CD4-positive, alpha-beta T cell (primary cell): ENCODE measurements around the gene OR2F2. TPM values are rescaled to one million over a fixed set of nuclear protein-coding genes. Genes with fewer than 3 reads are reported as not detected.

ENCODE experiments used
- ATAC-seq: fragments of 200-7000 bp; cut with Tn5 transposase; one replicate; pipeline ENCODE4 v1.10.0; 2022; ENCODE audit warnings: mild to moderate bottlenecking; ENCODE audit not compliant: poor library complexity
- CTCF ChIA-PET: fragments of 350-600 bp; sonication (Branson Sonifier 250); formaldehyde crosslinking; loops from one replicate; lab custom pipeline; 2021; ENCODE audit warnings: antibody characterized with exemption, inconsistent platforms; lab: Charles Lee
- POLR2A ChIA-PET: fragments of 350-600 bp; sonication (Branson Sonifier 250); formaldehyde crosslinking; loops from one replicate; lab custom pipeline; 2021; ENCODE audit warnings: antibody characterized with exemption, inconsistent platforms; lab: Charles Lee
- DNase-seq, 14 experiments: peaks; one replicate each; pipeline ENCODE4 v3.0.0-alpha.2; 2013 to 2020; ENCODE audit warnings: mixed read lengths in 2 of 14
- H3K27ac ChIP-seq, 2 donors: one replicate each; pipeline versions ENCODE4 v1.5.1 to v1.7.0; 2013; ENCODE audit warnings: low read length in 2 of 2, low read depth in 1 of 2, mild to moderate bottlenecking in 1 of 2
- H3K27me3 ChIP-seq, 2 experiments: 1 replicate in 1 of 2; 2 replicates in 1 of 2; pipeline versions ENCODE4 v1.6.1 to v1.7.0; 2013; ENCODE audit warnings: low read length in 2 of 2, control low read depth in 1 of 2, mild to moderate bottlenecking in 1 of 2, moderate library complexity in 1 of 2; ENCODE audit not compliant: insufficient read depth in 2 of 2, control insufficient read depth in 1 of 2
- H3K36me3 ChIP-seq: one replicate; pipeline ENCODE4 v1.6.1; 2013; ENCODE audit warnings: low read length, control low read depth; ENCODE audit not compliant: insufficient read depth
- H3K4me1 ChIP-seq: one replicate; pipeline ENCODE4 v1.6.1; 2013; ENCODE audit warnings: low read length, control low read depth; ENCODE audit not compliant: insufficient read depth
- H3K4me3 ChIP-seq: one replicate; pipeline ENCODE4 v1.5.1; 2013; ENCODE audit warnings: mild to moderate bottlenecking, low read length, moderate library complexity
- H3K9me3 ChIP-seq, 2 experiments: 1 replicate in 1 of 2; 2 replicates in 1 of 2; pipeline versions ENCODE4 v1.6.1 to v1.7.0; 2013; ENCODE audit warnings: low read length in 2 of 2, mild to moderate bottlenecking in 2 of 2, control low read depth in 1 of 2, moderate library complexity in 1 of 2; ENCODE audit not compliant: control insufficient read depth in 1 of 2, insufficient read depth in 1 of 2
- H3K27ac Mint-ChIP-seq: one replicate; pipeline ENCODE4 v1.8.0; 2020; ENCODE audit warnings: mixed read lengths
- H3K27me3 Mint-ChIP-seq: one replicate; pipeline ENCODE4 v1.8.0; 2021; ENCODE audit warnings: mixed read lengths
- H3K36me3 Mint-ChIP-seq: one replicate; pipeline ENCODE4 v1.8.0; 2021; ENCODE audit warnings: low read depth, mixed read lengths
- H3K4me1 Mint-ChIP-seq: one replicate; pipeline ENCODE4 v1.8.0; 2021; ENCODE audit warnings: low read depth, mixed read lengths
- H3K4me3 Mint-ChIP-seq: one replicate; pipeline ENCODE4 v1.8.0; 2020; ENCODE audit warnings: mild to moderate bottlenecking, mixed read lengths
- H3K9me3 Mint-ChIP-seq: one replicate; pipeline ENCODE4 v1.8.0; 2020; ENCODE audit warnings: mixed read lengths
- intact Hi-C, 2 experiments: fragments of 100-400 bp; cut with DNase I in 1 of 2; cut with micrococcal nuclease in 1 of 2; formaldehyde crosslinking; loops; one replicate each; pipeline versions ENCODE4 v1.15.1 to v1.9.0; 2023 to 2025; cut with DNase I, micrococcal nuclease
- polyA plus RNA-seq, 2 donors: library from polyadenylated mRNA; unstranded; fragments of 120-200 nt; gene quantifications; one replicate each; pipeline ENCODE4 v1.2.1, GENCODE V29; 2013
- total RNA-seq, 174 experiments: library from RNA in 2 of 174; stranded (reverse) in 2 of 174; gene quantifications; one replicate each; pipeline ENCODE4 v1.2.3 and lab custom pipeline; 2021 to 2026
- TF ChIP-seq, protein P1 (sequence below): fragments of 200-600 bp; IDR thresholded peaks from one replicate; pipeline ENCODE4 v1.8.0; 2022; ENCODE audit warnings: antibody characterized with exemption, mild to moderate bottlenecking

OR2F2 gene, protein sequence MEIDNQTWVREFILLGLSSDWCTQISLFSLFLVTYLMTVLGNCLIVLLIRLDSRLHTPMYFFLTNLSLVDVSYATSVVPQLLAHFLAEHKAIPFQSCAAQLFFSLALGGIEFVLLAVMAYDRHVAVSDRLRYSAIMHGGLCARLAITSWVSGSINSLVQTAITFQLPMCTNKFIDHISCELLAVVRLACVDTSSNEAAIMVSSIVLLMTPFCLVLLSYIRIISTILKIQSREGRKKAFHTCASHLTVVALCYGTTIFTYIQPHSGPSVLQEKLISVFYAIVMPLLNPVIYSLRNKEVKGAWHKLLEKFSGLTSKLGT
- total RNA-seq = not detected
- not detected for polyA plus RNA-seq (2013, experiment 1 of 2)
- polyA plus RNA-seq (2013, experiment 2 of 2) = not detected
- total RNA-seq (lab: John Stamatoyannopoulos, UW) = 0 to 0.07 (median 0) reads per million in 172 experiments

DNA sequence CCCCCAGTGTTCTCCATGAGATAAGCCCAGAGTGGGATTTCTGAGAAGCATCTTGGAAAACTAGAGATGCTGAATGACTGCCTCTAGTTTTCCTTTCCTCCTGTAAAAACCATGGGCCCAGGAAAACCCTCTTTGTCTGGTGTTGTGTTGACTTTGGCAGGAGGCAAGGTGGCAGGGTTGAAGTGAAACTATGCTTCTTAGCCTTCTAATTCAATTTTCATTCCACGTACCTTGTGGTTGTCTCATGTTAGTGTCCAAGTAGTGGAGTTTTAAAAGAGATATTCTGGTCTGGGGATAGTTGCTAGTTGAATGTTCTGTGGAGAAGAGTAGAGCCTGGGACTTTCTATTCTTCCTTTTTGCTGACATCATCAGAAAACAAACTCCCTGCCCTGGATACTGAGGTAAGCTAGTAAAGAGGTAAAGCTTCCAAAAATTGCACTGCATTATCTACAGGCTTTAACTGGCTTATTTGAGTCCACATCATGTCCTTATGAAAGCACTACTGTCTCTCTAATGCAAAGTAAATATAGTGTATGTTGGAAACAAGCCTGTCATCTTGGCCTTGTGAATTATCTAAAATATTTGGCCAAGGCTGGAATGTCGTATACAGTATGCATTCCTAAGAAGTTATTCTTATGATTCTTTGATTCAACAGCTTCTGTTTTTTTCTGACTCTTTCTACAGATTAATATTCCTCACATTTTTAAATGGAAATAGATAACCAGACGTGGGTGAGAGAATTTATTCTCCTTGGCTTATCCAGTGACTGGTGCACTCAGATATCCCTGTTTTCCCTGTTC lies at the start of gene OR2F2:
TSS of gene OR2F2 (plus strand) at position 708 of the 800 bp plus-strand sequence. CDS start at position 708, 0 bp downstream.
- Histone ChIP-seq H3K27me3 (peaks cover 0 to 8% of the 10 kb centered on the region in 2 experiments), H3K9me3 (peaks cover 5 to 6% of the 10 kb centered on the region in 2 experiments), H3K4me1 (no peaks in the 10 kb centered on the region), H3K27ac (no peak within 1 kb of the TSS), H3K36me3 (no peaks in the 10 kb centered on the region), H3K4me3 (no peak within 1 kb of the TSS)
- ATAC-seq (no peak), DNase-seq (no peak)
- POLR2A ChIA-PET = no interaction called here
- Mint-ChIP-seq H3K36me3 (no peaks in the 10 kb centered on the region), H3K4me3 (no peak within 1 kb of the TSS), H3K27me3 (no peaks in the 10 kb centered on the region), H3K27ac (no peak within 1 kb of the TSS), H3K9me3 (no peaks in the 10 kb centered on the region), H3K4me1 (no peaks in the 10 kb centered on the region)
- CTCF ChIA-PET = no interaction called here
- TF ChIP-seq, protein P1, sequence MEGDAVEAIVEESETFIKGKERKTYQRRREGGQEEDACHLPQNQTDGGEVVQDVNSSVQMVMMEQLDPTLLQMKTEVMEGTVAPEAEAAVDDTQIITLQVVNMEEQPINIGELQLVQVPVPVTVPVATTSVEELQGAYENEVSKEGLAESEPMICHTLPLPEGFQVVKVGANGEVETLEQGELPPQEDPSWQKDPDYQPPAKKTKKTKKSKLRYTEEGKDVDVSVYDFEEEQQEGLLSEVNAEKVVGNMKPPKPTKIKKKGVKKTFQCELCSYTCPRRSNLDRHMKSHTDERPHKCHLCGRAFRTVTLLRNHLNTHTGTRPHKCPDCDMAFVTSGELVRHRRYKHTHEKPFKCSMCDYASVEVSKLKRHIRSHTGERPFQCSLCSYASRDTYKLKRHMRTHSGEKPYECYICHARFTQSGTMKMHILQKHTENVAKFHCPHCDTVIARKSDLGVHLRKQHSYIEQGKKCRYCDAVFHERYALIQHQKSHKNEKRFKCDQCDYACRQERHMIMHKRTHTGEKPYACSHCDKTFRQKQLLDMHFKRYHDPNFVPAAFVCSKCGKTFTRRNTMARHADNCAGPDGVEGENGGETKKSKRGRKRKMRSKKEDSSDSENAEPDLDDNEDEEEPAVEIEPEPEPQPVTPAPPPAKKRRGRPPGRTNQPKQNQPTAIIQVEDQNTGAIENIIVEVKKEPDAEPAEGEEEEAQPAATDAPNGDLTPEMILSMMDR = no peak
- intact Hi-C loops = no loop called here

DNA sequence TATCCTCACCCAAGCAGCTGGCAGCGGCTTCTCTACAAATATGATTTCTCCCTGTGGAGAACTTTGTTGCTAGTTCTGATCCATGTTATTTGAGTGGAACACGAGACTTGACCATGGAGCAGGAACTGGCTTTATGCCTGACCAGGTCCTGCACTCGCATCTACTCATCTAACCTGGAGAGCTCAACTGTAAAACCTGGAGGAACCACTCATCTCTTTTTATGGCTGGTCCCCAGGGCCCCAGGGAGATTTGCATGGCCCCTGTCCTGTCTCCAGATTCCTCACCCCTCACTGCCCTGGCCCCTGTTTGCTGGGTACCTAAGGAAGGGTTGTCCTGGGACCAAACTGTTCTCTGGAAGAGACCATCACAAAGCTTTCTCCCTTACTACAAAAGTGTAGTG lies 49.1 kb upstream of the OR2F2 start:
- H3K4me1 Mint-ChIP-seq = peaks cover 39% of the 10 kb centered on the region
- H3K36me3 Mint-ChIP-seq = peaks cover 27% of the 10 kb centered on the region
- intact Hi-C loops = no loop called here
- POLR2A ChIA-PET = interaction anchor here (2.7 kb wide), 1 partner anchor 15 kb away, joined by 11 read pairs; the partner anchor contains the start of gene TCAF1
- TF ChIP-seq, protein P1 = no peak
- H3K27me3 Mint-ChIP-seq = peaks cover 82% of the 10 kb centered on the region
- DNase-seq (no peak), ATAC-seq (no peak)
- Histone ChIP-seq H3K4me3 (no peak overlapping the region), H3K27me3 (peaks cover 35 to 40% of the 10 kb centered on the region in 2 experiments), H3K27ac (no peak overlapping the region), H3K36me3 (no peaks in the 10 kb centered on the region), H3K9me3 (peaks cover 0 to 16% of the 10 kb centered on the region in 2 experiments), H3K4me1 (peaks cover 17% of the 10 kb centered on the region)
- no peak overlapping the region for H3K27ac Mint-ChIP-seq
- CTCF ChIA-PET = interaction anchor here (1.2 kb wide), 1 partner anchor 16 kb away, joined by 4 read pairs; the partner anchor contains the start of gene TCAF1
- no peaks in the 10 kb centered on the region for H3K9me3 Mint-ChIP-seq
- H3K4me3 Mint-ChIP-seq = no peak overlapping the region

DNA sequence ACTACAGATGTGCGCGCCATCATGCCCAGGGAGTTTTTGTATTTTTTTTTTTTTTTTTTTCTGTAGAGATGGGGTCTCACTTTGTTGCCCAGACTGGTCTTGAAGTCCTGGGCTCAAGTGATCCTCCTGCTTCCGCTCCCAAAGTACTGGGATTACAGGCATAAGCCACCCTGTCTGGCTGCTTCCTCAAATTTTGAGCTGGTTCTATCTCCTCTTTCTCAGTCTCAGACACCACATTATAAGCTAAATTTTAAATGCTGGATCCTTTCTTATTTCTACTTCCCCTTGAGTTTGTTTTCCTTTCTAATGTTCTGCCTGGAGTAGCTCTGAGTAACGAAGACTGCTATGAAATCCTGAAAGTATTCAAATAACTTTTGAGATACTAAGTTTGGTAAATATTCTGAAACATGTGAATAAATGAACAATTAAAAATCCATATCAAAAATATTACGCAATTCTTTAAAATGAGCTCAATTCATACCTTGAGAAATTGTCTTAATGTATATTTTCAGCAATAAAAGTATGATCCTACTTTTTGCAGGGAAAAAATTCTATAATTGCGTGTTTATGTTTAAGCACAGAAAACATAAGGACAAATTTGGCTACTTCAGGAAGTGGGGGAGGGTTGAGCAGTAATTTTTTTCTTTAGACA lies 48.1 kb upstream of the OR2F2 start:
- peaks cover 35 to 40% of the 10 kb centered on the region in 2 experiments for H3K27me3 ChIP-seq
- POLR2A ChIA-PET = interaction anchor here (2.7 kb wide), 1 partner anchor 14 kb away, joined by 11 read pairs; the partner anchor contains the start of gene TCAF1
- H3K4me1 ChIP-seq = peaks cover 17% of the 10 kb centered on the region
- TF ChIP-seq, protein P1 = no peak
- no peaks in the 10 kb centered on the region for H3K36me3 ChIP-seq
- Mint-ChIP-seq H3K27me3 (peaks cover 73% of the 10 kb centered on the region), H3K4me1 (peaks cover 39% of the 10 kb centered on the region), H3K4me3 (no peak overlapping the region), H3K36me3 (peaks cover 34% of the 10 kb centered on the region), H3K27ac (no peak overlapping the region), H3K9me3 (peaks cover 7% of the 10 kb centered on the region)
- peaks cover 0 to 16% of the 10 kb centered on the region in 2 experiments for H3K9me3 ChIP-seq
- ATAC-seq (no peak), DNase-seq (no peak)
- H3K4me3 ChIP-seq = no peak overlapping the region
- intact Hi-C loops = no loop called here
- H3K27ac ChIP-seq = no peak overlapping the region
- CTCF ChIA-PET = interaction anchor here (1.7 kb wide), 1 partner anchor 15 kb away, joined by 9 read pairs; the partner anchor contains the start of gene TCAF1
